ENCODE measurements around the gene ZNF444. TPM values are rescaled to one million over a fixed set of nuclear protein-coding genes. Genes with fewer than 3 reads are reported as not detected.
"Not testable (repeated sequence)": the region's sequence is repeated elsewhere in the genome, so short reads cannot be mapped to it uniquely, and the experiment has no call there.

The ZNF444 gene
- total RNA-seq, 1 donor from 2014 or later, result 30.3 TPM

- peaks cover 10% of the 10 kb centered on the region for H3K4me1 Mint-ChIP-seq (ENCODE audit: low read depth)
- H3K36me3 Mint-ChIP-seq (ENCODE audit: low read depth), result peaks cover 29% of the 10 kb centered on the region
- no peaks in the 10 kb centered on the region for H3K27me3 Mint-ChIP-seq (ENCODE audit: low read depth)
- no peak for DNase-seq (ENCODE audit: low spot score)
- no peaks in the 10 kb centered on the region for H3K9me3 Mint-ChIP-seq
- intact Hi-C loops (cut with micrococcal nuclease), result no loop called here
- no peak overlapping the region for H3K27ac Mint-ChIP-seq
- H3K4me3 Mint-ChIP-seq (ENCODE audit: low read depth), result no peak overlapping the region
Observed at GRCh38 chr19:56101746-56102535, 39.1 kb upstream of the ZNF444 start.

- no peak for DNase-seq (ENCODE audit: low spot score)
- no peak overlapping the region for H3K4me3 Mint-ChIP-seq (ENCODE audit: low read depth)
- H3K9me3 Mint-ChIP-seq, result no peaks in the 10 kb centered on the region
- H3K27me3 Mint-ChIP-seq (ENCODE audit: low read depth), result no peaks in the 10 kb centered on the region
- no peak overlapping the region for H3K27ac Mint-ChIP-seq
- intact Hi-C loops (cut with micrococcal nuclease), result no loop called here
- H3K36me3 Mint-ChIP-seq (ENCODE audit: low read depth), result peaks cover 25% of the 10 kb centered on the region
- peaks cover 12% of the 10 kb centered on the region for H3K4me1 Mint-ChIP-seq (ENCODE audit: low read depth)
Observed at GRCh38 chr19:56103027-56103614, 38.0 kb upstream of the ZNF444 start.

- no peak for DNase-seq (ENCODE audit: low spot score)
- no peak overlapping the region for H3K4me3 Mint-ChIP-seq (ENCODE audit: low read depth)
- intact Hi-C loops (cut with micrococcal nuclease), result no loop called here
- H3K27me3 Mint-ChIP-seq (ENCODE audit: low read depth), result no peaks in the 10 kb centered on the region
- H3K27ac Mint-ChIP-seq, result no peak overlapping the region
- peaks cover 12% of the 10 kb centered on the region for H3K4me1 Mint-ChIP-seq (ENCODE audit: low read depth)
- no peaks in the 10 kb centered on the region for H3K9me3 Mint-ChIP-seq
- H3K36me3 Mint-ChIP-seq (ENCODE audit: low read depth), result peaks cover 19% of the 10 kb centered on the region
Observed at GRCh38 chr19:56104423-56104822, 36.7 kb upstream of the ZNF444 start.

- peaks cover 19% of the 10 kb centered on the region for H3K36me3 Mint-ChIP-seq (ENCODE audit: low read depth)
- H3K27me3 Mint-ChIP-seq (ENCODE audit: low read depth), result no peaks in the 10 kb centered on the region
- H3K9me3 Mint-ChIP-seq, result no peaks in the 10 kb centered on the region
- H3K4me1 Mint-ChIP-seq (ENCODE audit: low read depth), result peaks cover 12% of the 10 kb centered on the region
- H3K4me3 Mint-ChIP-seq (ENCODE audit: low read depth), result no peak overlapping the region
- H3K27ac Mint-ChIP-seq, result peak overlapping the region; percentile 12
- intact Hi-C loops (cut with micrococcal nuclease), result no loop called here
- DNase-seq (ENCODE audit: low spot score), result peak; percentile 26
Observed at GRCh38 chr19:56105090-56105701, 35.9 kb upstream of the ZNF444 start.

- H3K36me3 Mint-ChIP-seq (ENCODE audit: low read depth), result peaks cover 19% of the 10 kb centered on the region
- peak overlapping the region; percentile 43 for H3K27ac Mint-ChIP-seq
- H3K4me3 Mint-ChIP-seq (ENCODE audit: low read depth); DNase-seq (ENCODE audit: low spot score); intact Hi-C loops (cut with micrococcal nuclease); H3K9me3 Mint-ChIP-seq; H3K27me3 Mint-ChIP-seq (ENCODE audit: low read depth): not testable (repeated sequence)
- H3K4me1 Mint-ChIP-seq (ENCODE audit: low read depth), result peaks cover 17% of the 10 kb centered on the region
Observed at GRCh38 chr19:56105831-56106396, 35.2 kb upstream of the ZNF444 start.

GRCh38 chr19:56106397-56106849 is 34.7 kb upstream of the ZNF444 start:
- Mint-ChIP-seq H3K27ac (no peak overlapping the region), H3K36me3 (ENCODE audit: low read depth) (peaks cover 14% of the 10 kb centered on the region), H3K4me1 (ENCODE audit: low read depth) (peaks cover 17% of the 10 kb centered on the region), H3K4me3 (ENCODE audit: low read depth) (no peak overlapping the region), H3K27me3 (ENCODE audit: low read depth) (no peaks in the 10 kb centered on the region), H3K9me3 (no peaks in the 10 kb centered on the region)
- intact Hi-C loops (cut with micrococcal nuclease), result no loop called here
- DNase-seq (ENCODE audit: low spot score), result no peak

- intact Hi-C loops (cut with micrococcal nuclease), result no loop called here
Observed at GRCh38 chr19:56106993-56107392, 34.1 kb upstream of the ZNF444 start.

GRCh38 chr19:56107626-56108351 is 33.3 kb upstream of the ZNF444 start:
- no peaks in the 10 kb centered on the region for H3K9me3 Mint-ChIP-seq
- no peak overlapping the region for H3K4me3 Mint-ChIP-seq (ENCODE audit: low read depth)
- H3K27ac Mint-ChIP-seq, result no peak overlapping the region
- no peak for DNase-seq (ENCODE audit: low spot score)
- no peaks in the 10 kb centered on the region for H3K27me3 Mint-ChIP-seq (ENCODE audit: low read depth)
- intact Hi-C loops (cut with micrococcal nuclease), result no loop called here
- peaks cover 11% of the 10 kb centered on the region for H3K36me3 Mint-ChIP-seq (ENCODE audit: low read depth)
- peaks cover 27% of the 10 kb centered on the region for H3K4me1 Mint-ChIP-seq (ENCODE audit: low read depth)

More at GRCh38 chr19:56106993-56107392, 34.1 kb upstream of the ZNF444 start:
- peaks cover 11% of the 10 kb centered on the region for H3K36me3 Mint-ChIP-seq (ENCODE audit: low read depth)
- no peak overlapping the region for H3K4me3 Mint-ChIP-seq (ENCODE audit: low read depth)
- no peak overlapping the region for H3K27ac Mint-ChIP-seq
- H3K27me3 Mint-ChIP-seq (ENCODE audit: low read depth), result no peaks in the 10 kb centered on the region
- H3K9me3 Mint-ChIP-seq, result no peaks in the 10 kb centered on the region
- no peak for DNase-seq (ENCODE audit: low spot score)
- H3K4me1 Mint-ChIP-seq (ENCODE audit: low read depth), result peaks cover 22% of the 10 kb centered on the region

GRCh38 chr19:56108447-56109195 is 32.5 kb upstream of the ZNF444 start:
- Mint-ChIP-seq H3K27me3 (ENCODE audit: low read depth) (no peaks in the 10 kb centered on the region), H3K36me3 (ENCODE audit: low read depth) (peaks cover 11% of the 10 kb centered on the region), H3K27ac (no peak overlapping the region), H3K4me1 (ENCODE audit: low read depth) (peaks cover 35% of the 10 kb centered on the region), H3K4me3 (ENCODE audit: low read depth) (no peak overlapping the region), H3K9me3 (no peaks in the 10 kb centered on the region)
- intact Hi-C loops (cut with micrococcal nuclease), result no loop called here
- no peak for DNase-seq (ENCODE audit: low spot score)

- Mint-ChIP-seq H3K4me3 (ENCODE audit: low read depth) (no peak overlapping the region), H3K36me3 (ENCODE audit: low read depth) (peaks cover 11% of the 10 kb centered on the region), H3K4me1 (ENCODE audit: low read depth) (peaks cover 37% of the 10 kb centered on the region), H3K9me3 (no peaks in the 10 kb centered on the region), H3K27me3 (ENCODE audit: low read depth) (no peaks in the 10 kb centered on the region), H3K27ac (no peak overlapping the region)
- intact Hi-C loops (cut with micrococcal nuclease), result no loop called here
- no peak for DNase-seq (ENCODE audit: low spot score)
Observed at GRCh38 chr19:56109226-56109625, 31.9 kb upstream of the ZNF444 start.

GRCh38 chr19:56110515-56111448 is 30.3 kb upstream of the ZNF444 start:
- Mint-ChIP-seq H3K36me3 (ENCODE audit: low read depth) (peaks cover 13% of the 10 kb centered on the region), H3K9me3 (no peaks in the 10 kb centered on the region), H3K27ac (no peak overlapping the region), H3K4me1 (ENCODE audit: low read depth) (peaks cover 35% of the 10 kb centered on the region), H3K27me3 (ENCODE audit: low read depth) (no peaks in the 10 kb centered on the region), H3K4me3 (ENCODE audit: low read depth) (no peak overlapping the region)
- intact Hi-C loops (cut with micrococcal nuclease), result no loop called here
- DNase-seq (ENCODE audit: low spot score), result no peak

Data from activated T-helper 2 cell treated with anti-CD3 and anti-CD28 coated beads, Interferon-gamma antibody, Interleukin-2, Interleukin-4, amounts not matched to agents 10 μg/mL and 5 μg/mL and 100 μg/mL, durations not matched to agents 14 hours and 24 hours and 36 hours (primary cell).